GM19395 (cell line): Measurements from ENCODE around the gene LASP1.

Experiments used
- ATAC-seq: cut with Tn5 transposase; IDR thresholded peaks from one replicate; pipeline ENCODE4 v1.9.1; 2021; ENCODE audit warnings: mild to moderate bottlenecking, moderate library complexity; ENCODE audit not compliant: unreplicated experiment

Gene LASP1

DNA sequence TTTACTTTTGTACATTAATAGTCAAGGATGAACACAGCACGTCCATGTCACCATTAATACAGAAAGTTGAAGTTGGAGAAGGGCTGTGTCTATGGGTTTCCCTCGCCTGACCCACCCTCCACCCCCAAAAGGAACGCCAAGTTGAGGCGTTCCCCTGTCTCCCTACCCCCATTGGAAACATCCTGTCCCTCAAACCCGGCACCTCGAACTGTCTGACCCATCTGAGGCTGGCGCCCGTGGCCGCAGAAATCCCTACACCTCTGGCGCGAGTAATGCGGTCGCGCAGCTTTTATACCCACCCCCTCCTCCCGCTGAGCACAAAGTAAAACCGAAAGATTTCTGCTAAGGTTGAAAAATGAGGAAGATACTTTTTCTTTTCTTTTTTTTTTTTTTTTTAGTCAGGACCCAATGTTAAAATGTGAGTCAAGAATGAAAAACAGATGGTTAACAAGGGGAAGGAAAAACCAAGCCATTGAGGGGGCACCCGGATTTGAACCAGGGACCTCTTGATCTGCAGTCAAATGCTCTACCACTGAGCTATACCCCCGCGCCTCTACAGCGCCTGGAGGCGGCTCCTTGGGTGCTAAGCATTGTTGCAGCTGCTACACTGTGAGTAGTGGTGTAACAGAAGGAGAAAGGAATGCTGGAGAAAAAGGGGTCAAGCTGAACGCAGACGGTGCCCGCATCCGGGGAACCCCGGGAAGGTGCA lies 887 bp upstream of the LASP1 start:
- peak; percentile 41 for ATAC-seq

DNA sequence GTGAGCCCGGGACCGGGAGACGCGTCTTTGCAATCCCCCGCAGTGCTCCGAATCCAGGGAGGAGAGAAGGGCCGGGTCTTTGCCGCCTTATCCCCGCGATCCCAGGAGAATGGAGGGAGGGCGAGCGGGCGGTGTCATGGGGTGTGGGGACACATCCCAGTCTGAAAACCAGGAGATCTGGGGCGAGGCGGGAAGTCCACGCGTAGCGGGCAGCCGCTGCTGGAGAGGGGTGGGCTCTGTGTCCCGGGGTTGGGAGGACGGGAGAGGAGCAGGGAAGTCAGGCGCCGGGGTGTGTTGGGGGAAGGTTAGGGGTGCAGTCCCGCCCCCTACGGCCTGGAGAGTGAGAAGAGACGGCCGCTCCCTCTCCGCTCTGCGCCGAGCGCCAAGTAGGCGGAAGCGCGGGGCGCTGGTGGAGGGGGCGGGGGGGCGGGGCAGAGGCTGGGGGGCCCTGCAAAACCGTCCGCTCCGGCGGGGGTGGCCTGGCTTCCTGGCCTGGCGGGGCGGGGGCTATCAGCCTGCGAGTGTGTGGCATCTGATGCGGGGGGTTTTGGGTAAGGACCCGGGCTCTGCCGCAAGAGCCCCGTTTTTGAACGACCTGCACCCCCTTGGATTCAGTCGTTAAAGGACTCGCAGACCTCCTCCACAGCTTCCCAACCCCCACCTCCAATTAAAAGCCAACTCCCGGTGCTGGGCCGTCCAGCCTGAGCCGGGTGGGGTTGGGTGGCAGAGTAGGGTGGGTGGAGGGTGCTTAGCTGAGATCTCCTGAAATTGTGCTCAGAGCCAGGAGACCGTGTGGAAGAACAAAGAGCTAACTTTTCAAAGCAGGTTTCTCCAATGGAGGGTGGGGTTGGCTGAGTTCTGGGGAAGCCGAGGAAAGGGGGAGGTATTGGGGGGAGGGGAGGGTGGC lies 654 bp downstream of the LASP1 start:
- no peak for ATAC-seq

DNA sequence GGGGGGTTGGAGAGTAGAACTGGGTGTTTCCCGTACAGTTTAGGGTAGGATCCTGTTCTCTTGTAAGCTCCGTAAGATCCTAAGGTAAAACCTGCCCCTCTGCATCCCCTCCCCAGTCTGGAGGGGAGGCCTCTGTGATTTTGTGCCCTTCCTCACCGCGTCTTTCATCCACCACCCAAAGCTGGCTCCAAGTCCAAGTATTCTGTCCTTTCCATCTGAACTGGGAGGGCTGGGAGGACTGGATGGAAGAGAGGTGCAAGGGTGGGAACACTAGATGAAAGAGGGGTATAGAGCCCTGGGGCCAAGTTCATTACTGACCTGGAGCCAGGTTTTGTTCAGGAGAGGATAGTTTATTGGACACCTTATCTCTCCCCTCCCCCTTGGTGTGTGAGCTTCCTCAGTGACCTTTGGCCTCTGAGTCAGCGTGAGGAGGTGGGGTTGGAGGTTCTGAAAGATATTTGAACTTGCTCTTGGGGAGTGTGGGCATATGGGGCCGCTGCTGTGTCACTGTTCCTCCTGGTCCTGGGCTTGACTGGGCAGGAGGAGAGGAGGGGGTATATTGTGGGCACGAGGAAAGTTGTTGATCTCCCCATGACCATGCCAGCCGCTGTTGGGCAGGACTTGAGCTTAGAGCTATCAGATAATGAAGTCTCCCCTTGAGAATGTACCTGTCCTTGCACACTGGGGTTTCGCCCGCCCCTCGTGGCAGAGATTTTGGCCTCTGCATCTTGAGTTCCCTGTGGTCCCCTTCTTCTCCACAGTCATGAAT lies 1.6 kb downstream of the LASP1 start:
- ATAC-seq: no peak

DNA sequence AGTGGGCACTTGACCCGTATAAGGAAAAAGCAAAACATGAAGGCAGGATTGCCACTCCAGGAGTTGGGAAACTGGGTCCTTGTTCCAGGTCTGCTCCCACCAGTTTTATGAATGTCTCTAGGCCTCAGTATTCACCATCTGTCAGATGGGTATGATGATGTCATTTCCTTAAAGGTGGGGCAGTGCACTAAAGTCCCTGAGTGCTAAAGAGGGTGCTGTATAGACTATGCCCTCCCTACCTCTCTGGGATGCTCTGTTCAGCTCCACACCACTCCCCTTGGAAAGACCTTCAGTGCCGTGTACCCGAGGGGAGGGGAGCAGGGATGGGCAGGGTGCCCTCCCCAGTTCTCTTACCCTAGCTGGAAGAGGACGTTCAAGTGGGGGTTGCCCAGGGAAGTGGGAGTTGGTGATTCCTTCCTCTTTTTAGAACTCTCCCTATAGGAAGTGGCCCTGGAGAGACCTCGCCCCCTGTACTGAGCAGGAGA lies 2.2 kb downstream of the LASP1 start:
- no peak for ATAC-seq

DNA sequence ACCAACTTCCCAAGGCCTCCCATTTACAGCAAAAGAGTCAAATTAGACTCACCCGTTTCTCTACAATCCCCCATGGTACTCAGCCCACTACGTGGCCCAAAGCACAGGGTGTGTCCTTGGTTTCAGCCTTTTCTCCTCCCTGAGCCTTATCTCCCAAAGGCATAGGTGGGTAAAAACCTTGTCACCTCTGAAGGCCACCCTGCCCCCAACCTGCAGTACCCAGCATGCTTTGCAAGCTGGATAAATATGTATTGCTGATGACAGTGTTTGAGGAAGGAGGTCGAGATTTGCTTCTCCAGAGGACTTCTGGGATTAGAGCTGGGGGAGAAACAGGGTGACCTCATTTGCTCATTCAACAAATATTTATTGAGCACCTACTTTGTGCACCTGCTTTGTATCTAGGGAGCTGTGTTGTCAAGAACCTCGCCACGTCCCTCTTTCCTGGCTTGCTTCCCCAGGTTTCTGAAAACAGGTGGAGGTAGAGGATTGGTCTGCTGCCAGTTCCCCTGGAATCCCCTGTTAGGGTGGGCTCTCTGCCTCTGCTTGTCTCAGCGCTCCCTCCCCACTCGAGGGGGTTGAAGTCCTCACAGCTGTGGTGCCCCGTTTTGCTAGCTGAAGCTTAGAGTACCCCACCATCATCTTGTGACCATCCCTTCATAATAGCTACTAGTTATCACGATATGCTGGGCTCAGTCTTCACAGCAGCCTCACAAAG lies 3.0 kb downstream of the LASP1 start:
- ATAC-seq: no peak

DNA sequence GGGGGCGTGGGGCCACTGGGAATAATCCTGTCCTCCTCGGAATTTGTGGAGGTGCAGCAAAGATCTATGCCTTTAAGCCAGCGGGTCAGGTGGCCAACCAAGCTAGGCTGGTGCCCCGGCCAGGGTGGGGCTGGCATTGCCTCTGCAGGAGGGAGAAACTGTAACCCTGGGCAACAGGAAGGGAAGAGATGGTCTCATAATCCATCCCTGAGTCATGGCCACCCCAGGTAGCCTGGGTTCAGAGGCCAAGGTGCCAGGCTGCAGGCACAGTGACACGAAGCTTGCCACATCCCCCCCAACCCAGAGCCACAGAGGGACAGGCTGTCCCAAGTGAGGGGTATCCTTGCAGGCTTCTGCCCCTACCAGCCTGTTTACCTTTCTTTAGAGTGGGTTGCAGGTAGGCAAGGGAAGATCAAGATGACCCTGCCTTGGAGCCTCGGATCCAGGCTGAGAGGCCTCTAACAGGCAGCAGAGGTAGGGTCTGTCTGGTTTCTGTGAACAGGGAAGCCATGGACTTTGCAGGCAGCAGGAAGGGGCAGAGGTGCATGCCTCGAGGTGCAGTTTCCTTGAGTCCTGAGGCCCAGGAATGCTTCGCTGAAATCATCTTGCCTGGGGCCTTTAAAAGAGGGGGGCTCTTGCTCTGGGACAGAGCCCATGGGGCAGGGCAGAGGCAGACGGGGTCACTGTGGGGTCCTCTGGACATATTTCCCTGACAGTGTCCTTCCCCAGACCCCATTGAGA lies 4.0 kb downstream of the LASP1 start:
- no peak for ATAC-seq

DNA sequence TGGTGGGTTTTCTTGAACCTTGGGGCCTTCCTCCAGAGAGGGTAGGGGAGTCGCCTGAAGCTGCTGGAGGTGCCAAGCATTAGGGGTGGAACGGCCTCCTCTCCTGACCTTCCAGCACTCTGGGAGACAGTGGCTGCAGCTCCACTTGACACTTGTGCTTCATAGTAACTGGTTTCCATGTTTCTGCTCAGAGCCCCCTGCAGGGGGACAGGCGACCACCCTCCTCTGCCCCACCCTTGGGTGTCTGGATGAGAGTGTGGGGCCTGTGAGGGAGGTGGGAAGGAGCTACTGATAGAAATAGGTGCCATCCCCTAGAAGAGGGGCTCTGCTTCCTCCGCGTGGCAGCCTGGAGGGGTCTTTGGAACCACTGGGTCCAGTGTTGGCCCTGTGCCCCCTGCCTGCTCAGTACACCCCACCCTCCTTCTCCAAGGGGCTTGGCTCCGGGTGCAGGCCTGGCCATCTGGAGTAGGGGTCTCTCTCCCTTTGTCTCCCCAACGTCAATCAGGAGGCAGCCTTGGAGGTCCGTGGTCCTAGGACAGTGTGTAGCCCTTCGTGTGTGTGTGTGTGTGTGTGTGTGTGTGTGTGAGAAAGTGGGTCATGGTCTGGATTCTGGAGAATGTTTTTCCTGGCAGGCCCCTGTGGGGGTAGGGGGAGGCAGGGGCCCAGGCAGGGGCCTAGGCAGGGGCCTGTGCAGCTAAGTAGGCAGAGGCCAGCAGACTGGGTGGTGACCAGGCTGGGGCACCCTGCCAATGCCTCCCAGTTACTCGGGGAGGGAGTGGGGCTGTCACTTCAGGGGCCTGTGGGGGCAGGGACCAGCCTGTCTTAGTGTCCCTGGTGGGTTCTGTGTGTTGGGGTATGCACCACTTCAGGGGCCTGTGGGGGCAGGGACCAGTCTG lies 4.9 kb downstream of the LASP1 start:
- ATAC-seq: no peak

DNA sequence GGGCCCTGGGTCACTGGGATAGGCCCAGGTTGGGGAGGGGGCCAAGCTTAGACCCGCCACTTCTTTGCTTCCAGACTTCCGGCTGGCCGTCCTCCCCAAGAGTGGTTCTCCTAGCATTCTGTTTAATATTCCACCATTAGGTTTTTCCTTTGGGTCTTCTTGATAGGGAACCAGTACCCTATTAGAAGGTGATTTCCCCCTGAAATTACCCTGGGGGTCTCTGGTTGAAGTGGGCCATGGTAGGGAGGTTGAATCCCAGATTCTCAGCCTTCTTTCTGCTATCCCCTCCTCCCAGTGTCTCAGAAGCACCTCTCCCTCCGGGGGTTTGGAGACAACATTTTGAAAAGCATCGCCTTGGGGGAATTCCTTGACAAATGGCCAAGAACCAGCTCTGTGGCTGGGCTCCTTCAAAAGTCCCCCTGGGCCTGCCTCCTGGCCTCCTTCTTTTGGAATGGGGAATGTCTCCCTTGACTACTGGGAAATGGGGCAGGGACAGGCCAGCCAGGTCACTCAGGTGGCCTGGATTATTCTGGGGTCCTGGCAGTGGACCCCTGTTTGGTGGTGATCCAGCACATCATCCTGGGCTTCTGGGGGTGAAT lies 5.7 kb downstream of the LASP1 start:
- no peak for ATAC-seq

DNA sequence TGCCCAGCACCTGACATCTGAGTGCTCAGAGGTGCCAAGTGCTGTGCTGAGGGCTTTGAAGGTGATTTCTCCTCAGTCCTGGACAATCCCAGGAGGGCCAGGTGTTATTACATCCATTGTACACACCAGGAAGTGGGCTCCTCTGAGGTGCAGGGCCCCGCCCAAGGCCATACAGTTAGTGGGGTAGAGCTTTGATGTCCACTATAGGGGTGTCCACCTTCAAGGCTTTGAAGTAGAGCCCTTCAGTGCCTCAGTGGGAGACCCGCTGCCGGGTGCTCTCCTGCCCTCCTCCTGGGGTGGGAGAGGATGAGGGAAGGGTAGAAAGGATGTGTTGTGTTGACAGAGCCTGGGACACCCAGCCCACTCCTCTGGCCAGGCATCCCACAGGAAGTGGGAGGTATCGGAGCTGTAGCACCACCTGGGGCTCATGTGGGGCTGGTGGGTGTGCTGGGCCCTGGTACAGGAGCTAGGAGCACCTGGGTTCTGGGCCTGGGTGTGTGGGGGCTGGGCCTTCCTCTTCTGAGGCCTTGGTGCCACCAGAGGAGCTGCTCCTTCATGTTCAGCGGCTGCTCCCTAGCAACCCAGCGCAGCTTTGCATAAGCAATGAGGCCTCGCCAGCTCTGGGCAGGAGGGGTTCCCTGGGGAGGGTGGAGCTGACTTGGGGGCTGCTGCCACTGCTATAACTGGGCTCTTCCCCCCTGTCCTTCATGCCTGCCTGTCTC lies 7.4 kb downstream of the LASP1 start:
- no peak for ATAC-seq

DNA sequence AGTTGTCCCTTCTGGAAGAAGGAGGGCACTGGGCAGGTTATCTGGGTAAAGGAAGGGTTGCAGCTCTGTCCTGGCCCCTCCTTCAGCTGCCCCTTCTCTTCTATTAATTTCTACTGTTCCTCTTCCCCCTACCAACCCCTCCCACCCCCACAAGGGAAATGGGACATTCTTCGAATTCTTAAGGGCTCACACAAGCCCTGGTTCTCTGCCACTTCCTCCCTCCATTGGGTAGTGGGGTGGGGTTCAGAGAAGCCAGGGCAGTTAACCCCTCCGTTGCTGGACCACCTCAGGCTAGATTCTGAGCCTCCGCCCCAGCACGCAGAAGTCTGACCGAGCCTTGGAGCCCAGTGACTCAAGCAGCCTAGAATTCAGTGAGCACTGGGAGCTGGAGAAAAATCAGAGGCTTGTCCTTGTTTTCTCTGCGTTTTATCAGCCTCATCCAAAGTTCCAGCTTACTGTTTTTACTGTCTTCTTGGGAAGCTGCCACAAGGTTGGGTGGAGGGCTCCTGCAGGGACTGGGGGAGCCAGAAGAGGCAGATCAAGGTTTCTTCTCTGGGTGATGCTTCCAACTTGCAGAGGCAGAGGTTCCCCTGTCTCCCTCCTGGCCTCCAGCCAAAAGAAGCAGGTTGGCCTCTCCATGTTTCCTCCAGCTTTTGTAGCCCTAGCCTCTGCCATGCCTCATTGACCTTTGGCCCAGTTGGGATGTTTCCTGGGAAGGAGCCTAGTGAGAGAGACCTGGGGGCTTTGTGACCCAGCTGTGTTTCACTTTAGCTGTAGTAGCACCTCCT lies 10.2 kb downstream of the LASP1 start:
- ATAC-seq: no peak

DNA sequence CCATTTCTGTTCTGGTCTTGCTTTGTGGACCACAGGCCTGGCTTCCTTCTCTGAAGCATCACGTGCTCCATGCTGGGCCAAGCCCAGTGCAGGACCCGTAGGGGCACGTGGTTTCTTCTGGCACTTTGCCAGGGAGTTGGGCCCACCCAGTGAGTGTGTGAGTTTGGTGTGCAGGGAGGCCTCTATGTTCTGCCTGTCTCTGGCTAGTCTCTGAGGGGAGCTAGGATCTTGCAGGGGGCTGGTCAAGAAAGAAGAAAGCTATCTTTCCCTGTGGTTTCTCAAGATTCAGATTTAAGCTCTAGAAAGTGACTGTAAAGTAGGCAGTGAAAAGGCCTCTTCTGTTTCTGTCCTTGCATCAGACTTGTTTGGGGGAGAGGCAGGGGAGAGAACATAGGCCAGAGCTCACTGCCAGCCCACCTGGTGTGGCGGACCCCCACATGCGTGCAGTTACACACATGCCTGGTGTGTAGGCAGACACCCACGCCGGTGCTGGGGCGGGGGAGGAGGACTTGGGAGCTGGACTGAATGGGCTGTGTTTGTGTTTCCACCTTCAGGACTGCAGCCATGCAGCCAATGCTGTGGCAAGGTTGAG lies 11.8 kb downstream of the LASP1 start:
- no peak for ATAC-seq

DNA sequence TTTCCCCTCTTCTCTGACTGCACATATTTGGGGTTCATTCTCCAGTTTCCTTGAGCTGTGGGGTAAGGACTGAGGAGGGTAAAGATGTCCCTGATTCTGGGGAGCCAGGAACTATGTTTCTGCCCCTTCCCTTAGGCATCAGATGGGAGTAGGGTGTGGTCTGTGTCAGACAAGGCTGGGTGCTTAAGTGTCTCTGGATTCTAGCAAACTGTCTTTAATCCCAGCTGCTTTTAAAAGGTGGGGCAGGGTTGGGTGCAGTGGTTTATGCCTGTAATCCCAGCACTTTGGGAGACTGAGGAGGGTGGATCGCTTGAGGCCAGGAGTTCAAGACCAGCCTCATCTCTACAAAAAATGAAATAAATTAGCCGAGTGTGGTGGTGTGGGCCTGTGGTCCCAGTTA lies 13.0 kb downstream of the LASP1 start:
- ATAC-seq: no peak

DNA sequence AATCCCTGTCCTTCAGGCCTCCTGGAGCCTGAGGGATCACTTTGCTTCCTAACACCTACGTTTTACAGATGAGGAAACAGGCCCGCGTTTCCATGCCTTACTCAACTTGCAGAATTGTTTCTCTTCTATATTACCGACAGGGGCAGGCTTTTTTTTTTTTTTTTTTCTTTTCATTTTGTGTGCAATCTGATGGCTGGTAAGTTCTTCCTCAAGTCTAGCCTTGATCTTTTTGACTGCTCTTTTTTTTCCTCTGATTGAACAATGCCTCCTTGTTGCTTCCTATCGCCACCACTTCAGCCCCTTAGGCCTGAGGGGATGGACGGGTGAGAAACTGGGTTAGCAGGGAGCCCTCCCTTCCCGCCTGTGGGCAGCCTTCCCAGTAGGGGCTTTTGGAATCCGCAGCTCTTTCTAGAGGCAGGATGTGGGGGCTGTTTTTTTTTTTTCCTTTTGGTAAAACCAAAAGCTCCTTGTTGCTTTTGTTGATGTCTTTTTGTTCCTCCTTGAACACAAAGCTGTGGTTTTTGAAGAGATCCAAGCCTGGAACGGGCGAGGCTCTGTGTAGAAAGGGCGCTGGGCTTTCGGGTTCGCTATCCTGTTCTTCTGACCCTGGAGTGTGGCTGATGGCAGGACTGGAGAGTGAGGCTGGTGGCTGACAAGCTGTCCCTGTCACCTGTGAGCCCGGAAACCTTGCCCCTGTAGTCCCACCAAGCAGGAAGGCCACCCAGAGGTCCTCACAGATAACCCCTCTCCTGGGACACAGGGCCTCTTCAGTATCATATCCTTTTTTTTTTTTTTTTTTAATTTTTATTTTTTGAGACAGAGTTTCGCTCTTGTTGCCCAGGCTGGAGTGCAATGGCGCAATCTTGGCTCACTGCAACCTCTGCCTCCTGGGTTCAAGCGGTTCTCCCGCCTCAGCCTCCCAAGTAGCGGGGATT lies 14.0 kb downstream of the LASP1 start:
- ATAC-seq: no peak

DNA sequence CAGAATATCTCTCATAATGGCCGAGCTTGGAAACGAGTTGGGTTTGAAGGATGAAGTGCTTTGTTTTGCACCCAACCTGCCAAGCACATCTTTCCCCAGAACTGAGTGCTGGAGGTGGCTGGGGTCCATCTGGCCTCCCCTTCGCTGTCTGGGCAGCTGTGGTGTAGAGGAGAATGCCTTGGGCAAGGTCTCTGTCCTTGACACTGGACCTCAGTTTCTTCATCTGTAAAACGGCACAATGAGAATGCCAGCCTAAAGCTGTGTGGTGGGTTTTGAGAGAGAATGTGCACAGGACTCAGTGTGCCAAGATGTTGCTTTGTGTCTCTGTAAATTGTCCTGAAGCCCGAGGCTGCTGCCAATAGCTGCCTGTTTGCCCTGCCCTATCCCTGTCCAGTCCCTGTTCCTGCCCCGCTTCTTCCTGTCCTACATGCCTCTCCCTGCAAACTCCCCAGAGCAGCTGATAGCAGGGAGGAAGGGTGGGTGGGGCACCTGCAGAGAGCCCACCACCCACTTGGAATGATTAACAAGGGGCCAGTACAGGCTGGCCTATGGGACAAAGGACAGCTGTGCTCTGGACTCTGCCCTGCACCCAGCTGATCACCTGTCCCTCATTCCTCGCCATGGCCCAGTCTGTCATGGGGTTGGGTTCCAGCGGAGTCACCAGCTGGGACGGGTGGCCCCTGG lies 15.3 kb downstream of the LASP1 start:
- ATAC-seq: no peak
